ENCODE data around the gene SAG. TPM values are rescaled to one million over a fixed set of nuclear protein-coding genes. Genes with fewer than 3 reads are reported as not detected.

SAG gene
- total and polyA plus RNA-seq, 2 donors (not counting 3 experiments of a cell fraction or from before 2014, with no cell fraction given), result not detected

DNA sequence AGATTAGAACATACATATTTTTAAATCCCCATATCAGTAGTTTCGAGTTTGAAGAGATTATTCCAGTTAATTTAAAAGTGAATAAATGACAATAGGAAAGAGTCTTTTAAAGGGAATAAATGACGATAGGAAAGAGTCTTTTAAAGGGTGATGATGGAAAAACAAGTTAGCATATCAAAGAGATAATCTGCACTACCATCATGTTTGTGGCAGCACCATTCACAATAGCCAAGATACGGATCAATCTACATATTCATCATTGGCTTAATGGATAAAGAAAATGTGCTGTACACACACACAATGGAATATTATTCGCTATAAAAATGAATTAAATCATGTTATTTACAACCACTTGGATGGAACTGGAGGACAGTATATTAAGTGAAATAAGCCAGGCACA is 41.1 kb upstream of the SAG start:
- CTCF ChIA-PET, result no interaction called here
- TF ChIP-seq, protein P1, sequence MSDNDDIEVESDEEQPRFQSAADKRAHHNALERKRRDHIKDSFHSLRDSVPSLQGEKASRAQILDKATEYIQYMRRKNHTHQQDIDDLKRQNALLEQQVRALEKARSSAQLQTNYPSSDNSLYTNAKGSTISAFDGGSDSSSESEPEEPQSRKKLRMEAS (IDR thresholded peaks at IDR 0.05; ENCODE audit: insufficient read depth, insufficient read length), result no peak
- TF ChIP-seq GATA2 (IDR thresholded peaks at IDR 0.05; ENCODE audit: insufficient read depth, insufficient read length, low read depth, low read length) (no peak), MYC (IDR thresholded peaks at IDR 0.05; ENCODE audit: low read depth, low read length) (no peak), EZH2 (IDR thresholded peaks at IDR 0.05; ENCODE audit: borderline replicate concordance, low read depth, low read length, severe bottlenecking) (no peak), POLR2A (IDR thresholded peaks at IDR 0.05; ENCODE audit: low read depth, low read length) (no peak), POLR2AphosphoS5 (IDR thresholded peaks at IDR 0.05; ENCODE audit: insufficient read depth, low read depth, low read length) (no peak), FOS (IDR thresholded peaks at IDR 0.05; ENCODE audit: borderline replicate concordance, insufficient read depth, low read length) (no peak), JUN (IDR thresholded peaks at IDR 0.05; ENCODE audit: borderline replicate concordance, insufficient read depth, insufficient read length, low read depth) (no peak)
- TF ChIP-seq, protein P2, sequence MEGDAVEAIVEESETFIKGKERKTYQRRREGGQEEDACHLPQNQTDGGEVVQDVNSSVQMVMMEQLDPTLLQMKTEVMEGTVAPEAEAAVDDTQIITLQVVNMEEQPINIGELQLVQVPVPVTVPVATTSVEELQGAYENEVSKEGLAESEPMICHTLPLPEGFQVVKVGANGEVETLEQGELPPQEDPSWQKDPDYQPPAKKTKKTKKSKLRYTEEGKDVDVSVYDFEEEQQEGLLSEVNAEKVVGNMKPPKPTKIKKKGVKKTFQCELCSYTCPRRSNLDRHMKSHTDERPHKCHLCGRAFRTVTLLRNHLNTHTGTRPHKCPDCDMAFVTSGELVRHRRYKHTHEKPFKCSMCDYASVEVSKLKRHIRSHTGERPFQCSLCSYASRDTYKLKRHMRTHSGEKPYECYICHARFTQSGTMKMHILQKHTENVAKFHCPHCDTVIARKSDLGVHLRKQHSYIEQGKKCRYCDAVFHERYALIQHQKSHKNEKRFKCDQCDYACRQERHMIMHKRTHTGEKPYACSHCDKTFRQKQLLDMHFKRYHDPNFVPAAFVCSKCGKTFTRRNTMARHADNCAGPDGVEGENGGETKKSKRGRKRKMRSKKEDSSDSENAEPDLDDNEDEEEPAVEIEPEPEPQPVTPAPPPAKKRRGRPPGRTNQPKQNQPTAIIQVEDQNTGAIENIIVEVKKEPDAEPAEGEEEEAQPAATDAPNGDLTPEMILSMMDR (IDR thresholded peaks at IDR 0.05; ENCODE audit: extremely low read depth in 1 of 2, insufficient read depth in 1 of 2, low read depth in 1 of 2, low read length in 2 of 2), result no peak
- no peaks in the 10 kb centered on the region for H4K20me1 ChIP-seq (replicated peaks; ENCODE audit: control insufficient read depth, extremely low read depth, insufficient read depth, low read length)

More for the DNA sequence above, 41.1 kb upstream of the SAG start:
- Histone ChIP-seq H3K4me1 (ENCODE audit: control insufficient read depth, extremely low read depth, insufficient read depth, low read length) (peaks cover 8% of the 10 kb centered on the region), H3K9ac (replicated peaks; ENCODE audit: extremely low read depth, insufficient read depth, low read length) (no peak overlapping the region), H3K36me3 (ENCODE audit: control insufficient read depth in 2 of 2, extremely low read depth in 1 of 2, insufficient read depth in 2 of 2, low read length in 2 of 2) (peaks cover 24 to 42% of the 10 kb centered on the region in 2 experiments), H3K4me2 (ENCODE audit: insufficient read depth, low read length) (no peak overlapping the region), H2AFZ (ENCODE audit: low read depth, low read length) (no peak overlapping the region), H3K27me3 (ENCODE audit: control insufficient read depth in 2 of 2, insufficient read depth in 2 of 2, low read length in 2 of 2) (no peaks in the 10 kb centered on the region), H3K4me3 (replicated peaks in 1 of 3; ENCODE audit: insufficient read depth in 1 of 3, low read depth in 1 of 3, low read length in 3 of 3) (no peak overlapping the region), H3K27ac (ENCODE audit: insufficient read depth, low read depth, low read length) (no peak overlapping the region), H3K9me1 (replicated peaks; ENCODE audit: control insufficient read depth, extremely low read depth, insufficient read depth, low read length) (no peaks in the 10 kb centered on the region), H3K79me2 (ENCODE audit: control insufficient read depth, insufficient read depth, low read length) (peaks cover 7% of the 10 kb centered on the region), H3K9me3 (replicated peaks; ENCODE audit: control insufficient read depth, insufficient read depth, low read length) (no peaks in the 10 kb centered on the region)
- DNase-seq (ENCODE audit: low read depth, low spot score), result no peak
- POLR2A ChIA-PET, result no interaction called here
- intact Hi-C loops (cut with micrococcal nuclease) (no loop called here), dilution Hi-C loops (cut with MboI; ENCODE audit: extremely low pct_ligation_motif_present, low sequenced_read_pairs) (no loop called here)
- BruUV-seq (replicated peaks), result no TSS peak
- FAIRE-seq, result no peak
